Natural killer cell (primary cell): ENCODE data around the gene SPTLC3. TPM values are rescaled to one million over a fixed set of nuclear protein-coding genes. Genes with fewer than 3 reads are reported as not detected.

Source experiments
- ATAC-seq, 3 donors: fragments of 150-1000 bp in 2 of 3; fragments of 200-7000 bp in 1 of 3; cut with Tn5 transposase; 1 replicate in 1 of 3; 2 replicates in 2 of 3; pipeline ENCODE4 v1.10.0; 2021; ENCODE audit warnings: mild to moderate bottlenecking in 2 of 3, moderate library complexity in 2 of 3
- DNase-seq, 2 donors: peaks; one replicate each; pipeline versions ENCODE4 v3.0.0 to v3.0.0-alpha.2; 2013 to 2021; ENCODE audit warnings: mixed read lengths in 1 of 2
- H3K27ac ChIP-seq: one replicate; pipeline ENCODE4 v1.5.1; 2013; ENCODE audit warnings: mild to moderate bottlenecking, low read length
- H3K27me3 ChIP-seq: one replicate; pipeline ENCODE4 v1.6.1; 2013; ENCODE audit warnings: low read length; ENCODE audit not compliant: control insufficient read depth, insufficient read depth
- H3K36me3 ChIP-seq: one replicate; pipeline ENCODE4 v1.6.1; 2013; ENCODE audit warnings: low read length; ENCODE audit not compliant: control insufficient read depth, insufficient read depth
- H3K4me1 ChIP-seq: one replicate; pipeline ENCODE4 v1.6.1; 2013; ENCODE audit warnings: low read length; ENCODE audit not compliant: control insufficient read depth, insufficient read depth
- H3K4me3 ChIP-seq: one replicate; pipeline ENCODE4 v1.5.1; 2013; ENCODE audit warnings: low read length
- H3K9me3 ChIP-seq: one replicate; pipeline ENCODE4 v1.6.1; 2013; ENCODE audit warnings: low read length; ENCODE audit not compliant: control insufficient read depth, insufficient read depth
- H3K27ac Mint-ChIP-seq, 2 donors: one replicate each; pipeline ENCODE4 v1.8.0; 2022; ENCODE audit warnings: mild to moderate bottlenecking in 2 of 2, mixed read lengths in 2 of 2, moderate library complexity in 1 of 2
- H3K27me3 Mint-ChIP-seq, 2 donors: one replicate each; pipeline ENCODE4 v1.8.0; 2022; ENCODE audit warnings: low read depth in 2 of 2, mixed read lengths in 2 of 2
- H3K36me3 Mint-ChIP-seq: one replicate; pipeline ENCODE4 v1.8.0; 2022; ENCODE audit warnings: mixed read lengths
- H3K4me1 Mint-ChIP-seq, 2 donors: one replicate each; pipeline ENCODE4 v1.8.0; 2022; ENCODE audit warnings: mixed read lengths in 2 of 2
- H3K4me3 Mint-ChIP-seq: one replicate; pipeline ENCODE4 v1.8.0; 2022; ENCODE audit warnings: mild to moderate bottlenecking, moderate library complexity, mixed read lengths
- H3K9me3 Mint-ChIP-seq, 2 donors: one replicate each; pipeline ENCODE4 v1.8.0; 2022; ENCODE audit warnings: mixed read lengths in 2 of 2
- CTCF ChIP-seq: fragments of 200-600 bp; IDR thresholded peaks from one replicate; pipeline ENCODE4 v1.8.0; 2022; ENCODE audit warnings: antibody characterized with exemption
- WGBS: methylation state at CpG from one replicate; pipeline ENCODE4 v1.1.7; 2013; ENCODE audit warnings: missing lambda C conversion rate; ENCODE audit not compliant: insufficient coverage; 5-methylcytosine and 5-hydroxymethylcytosine counted together
- intact Hi-C: fragments of 100-400 bp; cut with micrococcal nuclease; formaldehyde crosslinking; loops from one replicate; pipeline ENCODE4 v1.14.2; 2022
- total RNA-seq, 4 donors: library from RNA; stranded (reverse); fragments of 120-200 nt in 1 of 4; gene quantifications; one replicate each; pipeline versions ENCODE4 v1.2.3 to v1.2.4, GENCODE V29; 2013 to 2022

The SPTLC3 gene
- total RNA-seq, 3 donors from 2014 or later (not counting 1 experiment from before 2014, with no cell fraction given) = 1.5 to 4.6 (median 1.9) TPM

GRCh38 chr20:13159889-13160288 is 151.1 kb downstream of the SPTLC3 start:
- H3K9me3 ChIP-seq = no peaks in the 10 kb centered on the region
- Mint-ChIP-seq H3K27ac (no peak overlapping the region), H3K4me3 (no peak overlapping the region), H3K9me3 (no peaks in the 10 kb centered on the region), H3K27me3 (no peaks in the 10 kb centered on the region), H3K36me3 (no peaks in the 10 kb centered on the region), H3K4me1 (no peaks in the 10 kb centered on the region)
- H3K4me3 ChIP-seq = no peak overlapping the region
- 90% methylated on average over 9 of the region's 9 CpGs for WGBS
- no peak overlapping the region for H3K27ac ChIP-seq
- no peak for TF ChIP-seq CTCF
- H3K4me1 ChIP-seq = no peaks in the 10 kb centered on the region
- H3K27me3 ChIP-seq = no peaks in the 10 kb centered on the region
- no peak for DNase-seq
- H3K36me3 ChIP-seq = no peaks in the 10 kb centered on the region
- ATAC-seq = no peak
- intact Hi-C loops = no loop called here

DNA sequence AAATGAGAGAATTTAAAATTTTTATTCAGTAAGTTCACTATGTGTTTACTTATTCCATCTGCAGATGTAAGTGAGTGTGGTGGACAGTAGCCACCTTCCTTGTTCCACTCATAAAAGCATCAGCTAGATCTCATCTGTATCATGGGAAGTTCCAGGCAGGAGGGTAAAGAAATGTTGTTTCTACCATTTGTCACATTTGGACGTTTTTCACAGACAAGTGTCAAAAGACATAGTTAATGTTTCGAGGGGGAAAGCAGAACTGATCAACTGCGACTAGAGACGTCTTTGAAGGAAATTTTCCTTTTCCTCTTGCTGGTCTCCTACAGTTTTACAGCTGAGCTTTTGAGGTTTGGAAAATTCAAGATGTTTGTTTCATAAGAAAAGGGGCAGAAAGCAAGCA is 156.4 kb downstream of the SPTLC3 start:
- no peaks in the 10 kb centered on the region for H3K9me3 ChIP-seq
- 70% methylated on average over 4 of the region's 4 CpGs for WGBS
- no peaks in the 10 kb centered on the region for H3K4me1 ChIP-seq
- no peaks in the 10 kb centered on the region for H3K36me3 ChIP-seq
- DNase-seq (no peak), ATAC-seq (no peak)
- H3K27me3 ChIP-seq = no peaks in the 10 kb centered on the region
- Mint-ChIP-seq H3K27me3 (peaks cover 0 to 2% of the 10 kb centered on the region in 2 donors), H3K4me1 (no peaks in the 10 kb centered on the region), H3K4me3 (no peak overlapping the region), H3K27ac (no peak overlapping the region), H3K36me3 (no peaks in the 10 kb centered on the region), H3K9me3 (no peaks in the 10 kb centered on the region)
- TF ChIP-seq CTCF = no peak
- no peak overlapping the region for H3K27ac ChIP-seq
- intact Hi-C loops = no loop called here
- H3K4me3 ChIP-seq = no peak overlapping the region

DNA sequence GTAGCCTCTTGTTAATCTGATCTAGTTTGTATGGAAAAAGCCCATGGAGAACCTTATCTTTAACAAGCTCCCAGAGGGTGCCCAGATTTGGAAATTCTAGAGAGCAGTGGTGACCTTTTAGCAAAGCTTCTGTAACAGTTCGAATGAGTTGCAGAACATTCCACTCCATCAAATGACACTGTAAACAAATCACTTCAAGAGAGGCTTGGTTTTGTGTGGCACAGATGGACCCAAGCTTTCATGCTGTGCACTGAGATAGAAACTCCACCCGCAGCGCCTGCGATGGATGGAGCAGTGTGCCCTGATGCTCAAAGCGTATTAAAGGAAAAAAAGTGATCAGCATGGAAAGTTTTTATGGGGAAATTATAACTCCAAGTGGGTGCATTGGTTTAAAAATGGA is 157.2 kb downstream of the SPTLC3 start:
- H3K9me3 ChIP-seq = no peaks in the 10 kb centered on the region
- H3K36me3 ChIP-seq = no peaks in the 10 kb centered on the region
- H3K4me3 Mint-ChIP-seq = no peak overlapping the region
- intact Hi-C loops = no loop called here
- TF ChIP-seq CTCF = no peak
- H3K9me3 Mint-ChIP-seq = no peaks in the 10 kb centered on the region
- H3K4me1 Mint-ChIP-seq = no peaks in the 10 kb centered on the region
- H3K4me3 ChIP-seq = no peak overlapping the region
- no peaks in the 10 kb centered on the region for H3K27me3 ChIP-seq
- H3K36me3 Mint-ChIP-seq = no peaks in the 10 kb centered on the region
- H3K27ac Mint-ChIP-seq = no peak overlapping the region
- ATAC-seq = no peak
- 96% methylated on average over 5 of the region's 5 CpGs for WGBS
- no peak for DNase-seq
- H3K4me1 ChIP-seq = no peaks in the 10 kb centered on the region
- H3K27me3 Mint-ChIP-seq = peaks cover 0 to 2% of the 10 kb centered on the region in 2 donors
- H3K27ac ChIP-seq = no peak overlapping the region

GRCh38 chr20:13166437-13166836 is 157.7 kb downstream of the SPTLC3 start:
- WGBS = 100% methylated on average over 2 of the region's 3 CpGs
- H3K36me3 ChIP-seq = no peaks in the 10 kb centered on the region

More at GRCh38 chr20:13166437-13166836, 157.7 kb downstream of the SPTLC3 start:
- H3K36me3 Mint-ChIP-seq = no peaks in the 10 kb centered on the region
- H3K9me3 ChIP-seq = no peaks in the 10 kb centered on the region
- H3K27ac ChIP-seq = no peak overlapping the region
- DNase-seq (no peak), ATAC-seq (no peak)
- no peak for TF ChIP-seq CTCF
- no peaks in the 10 kb centered on the region for H3K9me3 Mint-ChIP-seq
- no peak overlapping the region for H3K4me3 Mint-ChIP-seq
- H3K4me1 ChIP-seq = no peaks in the 10 kb centered on the region
- intact Hi-C loops = no loop called here
- H3K27ac Mint-ChIP-seq = no peak overlapping the region
- H3K4me3 ChIP-seq = no peak overlapping the region
- H3K27me3 Mint-ChIP-seq = peaks cover 0 to 2% of the 10 kb centered on the region in 2 donors
- no peaks in the 10 kb centered on the region for H3K4me1 Mint-ChIP-seq
- no peaks in the 10 kb centered on the region for H3K27me3 ChIP-seq
